ENCODE measurements around the gene CNTROB.

The CNTROB gene

DNA sequence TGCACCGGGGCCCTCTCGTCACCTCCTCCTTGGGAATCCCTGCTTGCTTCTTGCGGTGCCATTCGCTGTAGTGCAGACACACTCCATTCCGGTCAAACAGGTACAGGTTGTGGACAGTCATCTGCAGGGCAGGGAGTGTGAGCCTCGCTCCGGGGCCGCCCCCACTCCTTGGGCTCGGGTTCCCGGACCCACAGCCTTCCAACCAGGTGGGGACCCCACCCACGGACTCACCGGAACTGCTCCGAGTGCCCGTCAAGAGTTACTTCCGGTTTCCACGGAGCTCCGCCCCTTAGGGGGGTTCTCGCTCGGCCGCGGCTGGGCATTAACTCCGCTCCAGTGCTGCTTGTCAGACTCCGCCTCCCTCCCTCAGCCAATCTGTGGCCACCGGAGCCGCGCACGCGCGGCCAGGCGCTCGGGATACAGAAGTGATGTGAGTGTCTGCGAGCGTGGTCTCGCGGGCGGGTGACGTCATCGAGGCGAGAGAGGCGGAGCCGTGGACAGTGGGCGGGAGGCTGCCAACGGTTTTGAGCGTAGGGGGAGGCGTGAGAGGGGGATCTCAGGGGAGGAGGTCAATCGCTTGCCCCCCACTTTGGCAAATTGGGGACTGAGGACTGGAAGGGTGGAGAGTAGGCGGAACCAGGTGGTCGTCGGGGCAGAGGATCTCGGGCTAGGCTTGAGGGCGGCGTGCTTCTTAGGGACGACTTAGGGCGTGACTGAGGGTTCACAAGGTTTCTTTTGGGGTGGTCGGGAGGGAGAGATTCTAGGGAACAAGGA lies at the start of gene CNTROB, which contains the start of gene TRAPPC1:
CNTROB (plus strand) TSS at position 498 of the 774 bp plus-strand sequence. CDS start 874 bp downstream, outside the sequence.
TRAPPC1 (minus strand) TSS at position 238 of the 774 bp plus-strand sequence; CDS start at position 121, 117 bp downstream.
- peak; percentile 99 for DNase-seq

- no peak for DNase-seq
Observed at GRCh38 chr17:7882629-7883028, 49.4 kb upstream of the CNTROB start.

- no peak for DNase-seq
Observed at GRCh38 chr17:7883781-7884386, 48.1 kb upstream of the CNTROB start.

DNA sequence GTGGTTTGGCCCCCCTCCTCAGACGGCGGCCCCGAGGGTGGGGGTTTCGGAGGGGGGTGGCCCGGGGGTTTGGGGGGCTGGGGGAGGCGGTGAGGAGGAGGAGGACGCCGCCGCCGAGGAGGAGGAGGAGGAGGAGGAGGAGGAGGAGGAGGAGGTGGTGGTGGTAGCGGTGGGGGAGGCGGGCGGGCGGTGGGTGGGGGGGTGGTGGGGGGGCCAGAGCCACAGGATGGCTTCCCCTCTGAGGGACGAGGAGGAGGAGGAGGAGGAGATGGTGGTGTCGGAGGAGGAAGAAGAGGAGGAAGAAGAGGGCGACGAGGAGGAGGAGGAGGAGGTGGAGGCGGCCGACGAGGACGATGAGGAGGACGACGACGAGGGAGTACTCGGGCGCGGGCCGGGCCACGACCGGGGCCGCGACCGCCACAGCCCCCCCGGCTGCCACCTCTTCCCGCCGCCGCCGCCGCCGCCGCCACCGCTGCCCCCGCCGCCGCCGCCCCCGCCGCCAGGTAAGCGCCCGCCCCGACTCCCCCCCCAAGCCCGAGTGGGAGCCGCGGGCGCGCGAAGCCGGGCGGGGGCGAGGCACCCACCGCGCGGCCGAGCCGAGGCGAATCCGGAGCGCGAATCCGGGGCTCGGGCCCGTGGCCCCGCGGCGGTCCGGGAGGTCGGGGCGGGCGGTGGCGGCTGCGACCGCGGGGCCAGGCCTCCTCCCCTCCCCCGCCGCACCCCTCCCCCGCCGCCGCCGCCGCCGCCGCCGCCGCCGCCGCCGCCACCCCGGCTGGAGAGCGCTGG lies 47.2 kb upstream of the CNTROB start:
- DNase-seq, result peak; percentile 31

- peak; percentile 34 for DNase-seq
Observed at GRCh38 chr17:7885367-7886226, 46.4 kb upstream of the CNTROB start.

- peak; percentile 46 for DNase-seq
Observed at GRCh38 chr17:7886227-7887037, 45.6 kb upstream of the CNTROB start.

DNA sequence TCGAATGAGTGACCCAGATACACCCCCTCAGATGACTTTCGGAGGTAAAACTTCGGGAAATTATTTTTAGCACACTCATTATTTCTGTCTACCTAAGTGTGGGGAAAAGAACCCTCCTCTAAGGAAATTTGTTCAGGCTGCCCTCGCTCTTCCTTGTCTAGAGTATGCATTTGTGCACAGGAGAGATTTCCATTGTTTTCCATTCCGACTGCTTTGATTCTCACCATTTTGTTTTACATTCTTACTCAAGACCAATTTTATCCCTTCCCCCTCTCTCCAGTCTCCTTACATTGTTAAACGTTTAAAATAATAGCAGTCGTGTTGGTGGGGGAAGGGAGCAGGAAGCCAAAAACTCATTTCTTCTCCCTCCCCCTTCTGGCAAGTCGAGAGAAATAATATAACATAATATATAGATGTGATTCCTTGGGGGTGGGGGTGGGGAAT lies 44.9 kb upstream of the CNTROB start:
- no peak for DNase-seq

GRCh38 chr17:7887482-7888183 lies 44.4 kb upstream of the CNTROB start:
- DNase-seq, result peak; percentile 85

- DNase-seq, result peak; percentile 17
Observed at GRCh38 chr17:7888184-7888920, 43.7 kb upstream of the CNTROB start, which contains the start of gene CHD3. Gene CHD3, plus strand, starts transcription at chr17:7888789. Its CDS starts 212 bp downstream, at chr17:7889001.

GRCh38 chr17:7889166-7889955 lies 42.6 kb upstream of the CNTROB start:
- DNase-seq, result peak; percentile 15

- no peak for DNase-seq
Observed at GRCh38 chr17:7893187-7893880, 38.7 kb upstream of the CNTROB start.

DNA sequence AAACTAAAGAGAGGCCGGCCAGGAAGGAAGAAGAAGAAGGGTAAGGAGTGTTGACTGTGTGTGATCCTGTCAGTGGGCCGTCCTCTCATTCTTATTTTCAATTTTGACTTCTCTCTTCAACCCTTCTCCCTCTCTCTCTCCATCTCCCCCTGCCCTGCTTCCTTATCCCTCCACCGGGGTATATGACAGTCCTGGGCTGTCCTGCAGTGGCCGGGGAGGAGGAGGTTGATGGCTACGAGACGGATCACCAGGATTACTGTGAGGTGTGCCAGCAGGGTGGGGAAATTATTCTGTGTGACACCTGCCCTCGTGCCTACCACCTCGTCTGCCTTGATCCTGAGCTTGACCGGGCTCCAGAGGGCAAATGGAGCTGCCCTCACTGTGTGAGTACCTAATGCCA lies 37.8 kb upstream of the CNTROB start:
- DNase-seq, result no peak

DNA sequence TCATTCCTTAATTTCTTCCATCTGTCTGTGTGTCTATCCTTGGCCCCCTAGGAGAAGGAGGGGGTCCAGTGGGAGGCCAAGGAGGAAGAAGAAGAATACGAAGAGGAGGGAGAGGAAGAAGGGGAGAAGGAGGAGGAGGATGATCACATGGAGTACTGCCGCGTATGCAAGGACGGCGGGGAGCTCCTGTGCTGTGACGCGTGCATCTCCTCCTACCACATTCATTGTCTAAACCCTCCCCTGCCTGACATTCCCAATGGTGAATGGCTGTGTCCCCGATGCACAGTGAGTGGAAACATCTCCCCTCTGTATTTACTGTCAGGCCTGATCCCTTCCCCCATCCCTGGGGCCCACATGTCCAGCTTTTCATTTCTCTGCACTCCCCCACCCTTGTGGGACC lies 37.1 kb upstream of the CNTROB start:
- DNase-seq, result no peak

DNA sequence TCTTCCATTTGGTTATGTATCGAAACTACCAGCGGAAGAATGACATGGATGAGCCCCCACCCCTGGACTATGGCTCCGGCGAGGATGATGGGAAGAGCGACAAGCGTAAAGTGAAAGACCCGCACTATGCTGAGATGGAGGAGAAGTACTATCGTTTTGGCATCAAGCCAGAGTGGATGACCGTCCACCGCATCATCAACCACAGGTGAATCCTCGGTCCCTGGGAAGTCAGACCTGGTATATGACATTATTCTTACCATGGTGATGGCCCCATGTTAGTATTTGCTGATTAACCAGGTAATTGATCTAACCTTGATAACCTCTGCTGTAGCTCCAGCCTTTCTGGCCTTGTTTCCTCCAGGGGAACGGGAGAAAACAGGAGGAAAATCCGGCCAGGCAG lies 34.9 kb upstream of the CNTROB start:
- DNase-seq, result no peak

DNA sequence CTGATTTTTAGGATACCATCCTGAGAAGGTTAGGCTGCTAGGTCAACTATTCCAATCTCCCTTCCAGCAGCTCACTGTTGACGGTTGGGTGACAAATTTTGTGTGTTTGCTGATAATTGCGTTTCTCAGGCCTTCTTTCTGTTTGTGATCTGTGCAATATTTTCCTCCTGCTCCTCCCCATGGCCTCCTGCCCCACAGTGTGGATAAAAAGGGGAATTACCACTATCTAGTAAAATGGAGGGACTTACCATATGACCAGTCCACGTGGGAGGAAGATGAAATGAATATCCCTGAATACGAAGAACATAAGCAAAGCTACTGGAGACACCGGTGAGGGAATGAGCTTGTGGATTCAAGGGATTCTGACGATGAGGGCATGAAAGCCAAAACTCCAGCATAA lies 34.2 kb upstream of the CNTROB start:
- no peak for DNase-seq

- no peak for DNase-seq
Observed at GRCh38 chr17:7903154-7904103, 28.6 kb upstream of the CNTROB start.

DNA sequence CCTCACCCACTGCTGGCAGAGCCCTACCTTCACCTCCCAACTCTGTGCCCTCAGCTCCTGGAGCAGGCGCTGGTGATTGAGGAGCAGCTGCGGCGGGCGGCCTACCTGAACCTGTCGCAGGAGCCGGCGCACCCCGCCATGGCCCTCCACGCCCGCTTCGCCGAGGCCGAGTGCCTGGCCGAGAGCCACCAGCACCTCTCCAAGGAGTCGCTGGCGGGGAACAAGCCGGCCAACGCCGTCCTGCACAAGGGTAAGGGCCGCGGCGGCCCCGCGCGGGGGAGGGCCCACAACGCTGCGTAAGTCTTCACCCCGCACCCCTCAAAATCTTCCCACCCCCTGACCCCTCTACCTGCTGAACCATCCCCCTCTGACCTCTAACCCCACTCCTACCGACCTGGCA lies 22.9 kb upstream of the CNTROB start:
- DNase-seq, result no peak
